H1 (cell line): ENCODE measurements around the gene CBL.

Source experiments
- CBX5 ChIP-seq: fragments of 300-800, 300-1000 bp; sonication (generic); IDR thresholded peaks from 2 replicates; pipeline ENCODE4 v1.7.1; 2016; ENCODE audit warnings: antibody characterized with exemption, low read length, low read depth
- EP300 ChIP-seq, 2 experiments: IDR thresholded peaks; 1 replicate in 1 of 2; 2 replicates in 1 of 2; pipeline ENCODE4 v1.6.1; 2011 to 2012; ENCODE audit warnings: low read depth in 2 of 2, low read length in 2 of 2, mild to moderate bottlenecking in 2 of 2, borderline replicate concordance in 1 of 2, inconsistent platforms in 1 of 2, moderate library complexity in 1 of 2
- SIRT6 ChIP-seq: IDR thresholded peaks from one replicate; pipeline ENCODE4 v1.7.1; 2012; ENCODE audit warnings: low read length, inconsistent platforms

GRCh38 chr11:119355091-119355843 lies 149.1 kb downstream of the CBL start:
- TF ChIP-seq CBX5 (no peak), SIRT6 (no peak), EP300 (IDR thresholded peaks at IDR 0.05; ENCODE audit: borderline replicate concordance in 1 of 2, low read depth in 2 of 2, low read length in 2 of 2) (no peak)
